ENCODE results near the gene KIAA0232.
A peak's percentile ranks its signal among the peaks of the same experiment; 100 is the strongest.
"Not testable (repeated sequence)": the region's sequence is repeated elsewhere in the genome, so short reads cannot be mapped to it uniquely, and the experiment has no call there.

Gene KIAA0232

DNA sequence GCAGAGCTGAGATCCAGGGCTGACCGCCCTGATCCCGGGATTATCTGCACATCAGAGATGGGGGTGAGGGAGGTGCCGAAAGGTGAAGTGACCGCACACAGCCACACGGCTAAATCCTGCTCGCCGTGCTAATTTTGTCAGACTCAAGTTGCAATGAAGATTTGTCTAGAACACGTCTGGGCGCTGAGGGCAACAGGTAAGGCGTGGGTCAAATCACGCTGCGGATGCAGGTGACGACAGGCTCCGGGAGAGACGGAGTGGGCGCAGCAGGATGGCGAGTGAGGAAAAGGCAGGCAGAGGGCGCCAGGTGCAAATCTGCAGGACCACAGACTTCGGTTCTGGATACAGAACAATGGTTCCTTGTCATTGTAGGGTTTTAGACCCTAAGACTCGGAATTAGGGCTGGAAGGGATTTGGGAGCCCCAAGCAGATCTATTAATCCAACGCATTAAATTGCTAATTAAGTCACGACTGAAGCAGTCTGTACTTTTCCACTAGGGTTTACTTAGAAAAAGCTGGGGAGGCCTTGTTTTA, 125.2 kb downstream of the KIAA0232 start:
- no peak for DNase-seq

DNA sequence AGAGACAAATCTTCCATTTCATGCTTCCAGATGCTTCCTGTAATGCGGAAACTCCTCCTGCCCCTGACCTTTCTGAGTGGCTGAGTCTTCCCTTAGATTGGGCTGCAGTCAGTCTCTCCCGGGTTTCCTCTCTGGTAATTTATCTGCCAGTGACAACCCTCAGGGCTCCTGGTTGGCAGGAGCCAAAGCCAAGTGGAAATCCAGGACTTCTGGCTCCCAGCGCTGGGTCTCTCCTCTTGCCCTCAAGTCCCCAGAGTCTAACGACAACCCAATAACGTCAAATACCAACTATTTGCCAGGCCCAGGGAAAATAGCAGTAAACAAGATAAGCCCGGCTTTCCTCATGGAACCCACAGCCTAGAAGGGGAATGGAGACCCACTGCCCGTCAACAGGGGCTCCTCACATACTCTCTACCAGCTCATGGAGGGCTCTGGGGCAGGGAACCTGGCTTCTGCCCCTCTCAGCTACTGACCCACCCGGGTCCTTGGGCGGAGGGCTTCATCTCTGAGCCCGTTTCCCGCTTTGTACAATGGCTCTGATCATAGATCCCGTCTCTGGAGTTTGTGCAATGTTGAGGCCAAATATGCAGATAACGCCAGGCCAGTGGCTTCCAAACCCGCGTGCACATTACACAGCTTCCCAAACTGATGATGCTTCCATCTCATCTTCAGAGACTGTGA, 126.0 kb downstream of the KIAA0232 start:
- DNase-seq: no peak

DNA sequence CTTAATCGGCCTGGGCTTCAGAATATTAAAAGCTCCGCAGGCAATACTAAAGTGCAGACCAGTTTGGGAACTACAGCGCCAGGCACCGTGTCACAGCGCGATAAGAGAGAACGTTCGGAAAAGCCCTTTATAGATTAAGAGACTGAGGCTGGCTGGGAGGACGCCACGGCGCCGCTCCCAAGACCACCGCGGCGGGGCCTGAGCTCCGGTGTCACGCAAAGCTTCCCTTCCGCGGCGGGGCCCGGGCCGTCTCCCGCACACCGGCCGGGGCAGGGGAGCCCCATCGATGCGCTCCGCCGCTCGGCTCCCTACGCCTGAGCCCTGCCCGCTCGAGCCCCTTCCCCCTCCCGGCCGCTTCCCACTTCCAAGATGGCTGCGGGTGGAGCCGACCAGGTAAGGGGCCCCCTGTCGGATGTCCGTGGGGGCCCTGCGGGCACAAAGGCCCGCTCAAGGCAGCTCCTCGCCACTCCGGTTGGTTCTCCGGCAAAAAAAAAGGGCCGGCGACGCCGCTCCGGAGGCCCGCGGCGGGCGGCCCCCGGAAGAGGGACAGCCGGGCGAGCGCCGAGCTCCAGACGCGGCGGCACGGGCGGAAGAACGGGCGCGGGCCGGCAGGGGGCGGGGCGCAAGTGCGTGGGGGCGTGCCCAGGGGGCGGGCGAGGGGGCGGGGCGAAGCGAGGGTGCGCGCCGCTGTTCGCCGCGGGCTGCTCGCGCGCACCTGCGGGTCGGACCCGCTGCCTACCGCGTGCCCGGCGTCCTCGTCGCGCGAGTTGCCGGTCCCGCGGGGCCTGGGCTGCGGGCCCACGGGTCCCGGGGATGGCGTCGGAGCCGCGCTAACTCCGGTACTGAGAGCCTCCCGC, 126.8 kb downstream of the KIAA0232 start, which contains the start of gene TBC1D14:
TBC1D14 (plus strand) TSS at position 714 of the 857 bp plus-strand sequence. CDS start 13,564 bp downstream, outside the sequence.
- peak; percentile 60 for DNase-seq

DNA sequence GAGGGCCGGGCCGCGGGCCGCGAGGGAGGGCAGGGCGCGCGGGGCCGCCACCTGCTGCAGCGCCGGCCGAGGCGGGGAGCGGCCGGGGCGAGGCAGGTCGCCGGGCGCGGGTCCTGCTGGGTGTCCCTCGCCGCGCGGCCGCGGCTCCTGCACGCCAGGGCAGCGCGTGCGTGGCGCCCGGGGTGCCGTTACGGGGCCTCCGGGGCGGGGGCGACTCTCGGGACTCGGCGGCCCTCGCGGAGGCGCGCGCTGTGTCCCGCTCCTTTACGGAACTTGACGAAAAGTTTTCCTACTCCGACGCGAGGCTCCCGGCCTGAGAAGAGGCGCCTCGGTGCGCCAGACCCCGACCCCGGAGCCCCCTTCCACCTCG, 127.4 kb downstream of the KIAA0232 start:
- DNase-seq: no peak

DNA sequence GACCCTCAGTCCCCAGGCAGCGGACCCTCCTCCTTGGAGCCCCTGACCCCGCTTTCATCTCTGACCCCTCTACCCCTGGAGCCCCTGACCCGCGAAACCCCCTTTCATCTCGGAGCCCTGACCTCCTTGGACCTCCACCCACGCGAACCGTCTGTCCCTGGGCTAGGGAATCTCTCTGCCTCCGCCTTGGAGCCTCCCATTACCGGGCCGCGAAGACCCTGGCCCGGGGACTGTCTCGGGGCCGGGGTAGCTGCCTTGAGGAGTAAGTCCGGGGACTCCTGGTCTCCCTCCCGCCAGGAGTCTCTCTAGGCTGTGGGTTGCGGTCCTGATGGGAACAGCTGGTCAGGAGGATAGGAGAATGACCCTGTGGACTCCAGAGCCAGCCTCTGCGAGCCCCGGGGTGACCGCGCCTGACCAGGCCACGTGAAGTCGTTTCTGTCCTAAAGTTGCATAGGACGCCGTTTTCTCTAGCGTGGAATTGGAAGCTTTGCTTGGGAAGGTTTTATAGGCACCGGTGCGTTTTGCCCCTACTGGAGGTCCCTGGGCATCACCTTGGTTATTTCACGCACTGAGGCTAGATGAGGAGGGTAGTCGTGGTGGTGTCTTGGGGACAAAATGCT, 127.9 kb downstream of the KIAA0232 start:
- no peak for DNase-seq

DNA sequence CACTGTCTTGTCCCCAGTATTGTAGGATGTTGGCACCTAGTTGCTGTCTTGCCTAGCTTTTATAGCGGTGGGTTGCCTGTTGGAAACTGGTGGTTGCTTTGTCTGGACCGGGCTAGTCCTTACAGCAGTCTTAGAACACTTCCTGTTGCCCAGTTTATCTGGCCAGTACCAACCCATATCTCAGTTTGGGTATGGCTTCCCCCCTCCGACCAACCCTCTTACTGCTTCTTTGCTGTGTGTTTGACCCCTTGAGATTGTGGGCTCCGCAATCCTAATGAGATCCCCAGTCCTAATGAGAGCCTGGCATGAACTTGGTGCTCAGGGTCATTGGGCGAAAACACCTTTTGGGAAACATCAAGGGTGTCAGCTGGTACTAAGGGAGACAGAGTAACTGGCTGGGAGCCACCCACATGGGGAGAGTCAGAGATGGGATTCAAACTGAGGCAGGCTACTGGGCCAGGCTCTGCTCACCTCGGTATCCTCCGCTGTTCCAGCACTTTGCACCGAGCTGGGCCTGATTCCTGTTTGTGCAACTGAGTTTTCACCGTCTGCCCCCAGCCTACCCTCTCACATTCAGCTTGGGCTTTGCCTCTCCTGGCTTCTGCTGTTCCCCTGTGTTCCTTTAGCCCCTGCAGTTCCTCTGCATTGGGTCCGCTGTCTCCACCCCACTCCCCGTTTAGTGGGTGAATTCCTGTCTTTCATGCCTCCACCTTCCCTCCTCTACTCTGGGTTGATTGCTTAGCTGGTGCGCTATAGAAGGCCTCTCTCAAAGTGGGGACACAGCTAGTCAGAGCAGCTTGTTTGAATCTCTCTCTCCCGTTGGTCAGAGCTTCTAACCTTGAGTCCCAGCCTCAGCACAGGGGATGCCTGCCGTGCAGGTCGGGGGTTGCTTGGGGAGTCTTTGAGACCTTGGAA, 128.7 kb downstream of the KIAA0232 start:
- DNase-seq: no peak

DNA sequence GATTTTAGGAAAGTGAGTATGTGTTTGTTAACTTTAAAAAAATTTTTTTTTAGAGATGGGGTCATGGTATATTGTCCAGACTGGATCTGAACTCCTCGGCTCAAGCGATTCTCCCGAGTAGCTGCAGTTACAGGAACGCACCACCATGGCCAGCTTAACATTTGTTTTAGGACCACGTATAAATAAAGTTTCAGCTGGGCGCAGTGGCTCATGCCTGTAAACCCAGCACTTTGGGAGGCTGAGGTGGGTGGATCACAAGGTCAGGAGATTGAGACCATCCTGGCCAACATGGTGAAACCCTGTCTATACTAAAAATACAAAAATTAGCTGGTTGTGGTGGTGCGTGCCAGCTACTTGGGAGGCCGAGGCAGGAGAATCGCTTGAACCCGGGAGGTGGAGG, 129.4 kb downstream of the KIAA0232 start:
- not testable (repeated sequence) for DNase-seq

DNA sequence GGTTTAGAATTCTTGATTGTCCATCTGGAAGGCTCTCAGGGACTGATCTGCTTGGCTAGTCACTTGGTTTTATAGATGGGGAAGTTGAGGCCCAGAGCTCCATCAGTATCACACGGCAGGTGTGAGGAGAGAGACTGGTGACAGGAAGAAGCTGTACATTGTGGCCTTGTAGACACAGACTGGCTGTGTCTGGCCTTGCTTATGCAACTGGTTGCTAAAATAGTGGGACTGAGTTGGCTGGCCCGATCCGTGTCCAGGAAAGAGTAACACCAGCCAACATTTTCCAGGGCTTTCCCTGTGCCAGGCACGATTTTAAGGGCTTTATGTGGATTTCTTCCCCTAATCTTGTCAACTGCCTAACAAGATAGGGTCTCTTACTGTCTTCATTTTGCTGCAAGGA, 129.9 kb downstream of the KIAA0232 start:
- no peak for DNase-seq

DNA sequence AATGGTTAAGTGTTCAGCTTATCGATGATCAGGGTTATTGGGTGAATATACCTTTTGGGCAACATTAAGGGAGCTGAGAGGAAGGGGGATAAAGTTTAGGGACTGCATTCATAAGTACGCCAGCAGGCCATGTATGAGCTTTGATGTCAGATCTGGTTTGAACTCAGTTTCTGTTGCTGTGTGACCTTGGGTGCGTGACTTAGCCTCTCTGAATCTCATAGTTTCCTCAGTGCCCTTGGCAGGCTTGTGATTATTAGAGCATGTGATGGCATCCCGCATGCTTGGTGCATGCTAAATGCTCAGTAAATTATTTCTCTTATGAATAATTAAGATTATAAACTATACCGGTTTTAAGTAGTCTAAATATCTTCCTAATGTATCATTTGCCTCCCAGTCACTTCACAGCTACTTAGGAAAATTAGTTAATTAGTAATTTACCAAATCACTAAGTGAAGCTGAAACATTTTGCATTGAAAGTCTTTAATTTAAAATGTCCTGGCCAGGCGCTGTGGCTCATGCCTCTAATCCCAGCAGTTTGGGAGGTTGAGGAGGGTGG, 130.9 kb downstream of the KIAA0232 start:
- DNase-seq: no peak

DNA sequence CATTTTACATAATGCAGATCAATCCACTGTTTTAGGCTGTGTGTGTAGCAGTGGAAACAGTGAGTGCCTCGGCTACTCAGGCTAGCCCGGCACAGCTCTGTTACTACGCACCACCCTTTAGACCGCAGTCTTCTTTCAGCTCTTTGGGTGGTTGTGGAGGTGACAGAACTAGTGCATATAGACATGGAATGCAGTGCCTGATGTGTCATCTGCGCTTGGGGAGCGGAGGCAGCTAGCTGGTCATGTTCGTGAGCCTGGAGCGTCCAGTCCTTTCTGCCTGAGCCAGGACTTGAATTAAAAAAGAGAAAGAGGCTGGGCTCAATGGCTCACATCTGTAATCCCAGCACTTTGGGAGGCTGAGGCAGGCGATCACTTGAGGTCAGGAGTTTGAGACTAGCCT, 131.9 kb downstream of the KIAA0232 start:
- DNase-seq: no peak

DNA sequence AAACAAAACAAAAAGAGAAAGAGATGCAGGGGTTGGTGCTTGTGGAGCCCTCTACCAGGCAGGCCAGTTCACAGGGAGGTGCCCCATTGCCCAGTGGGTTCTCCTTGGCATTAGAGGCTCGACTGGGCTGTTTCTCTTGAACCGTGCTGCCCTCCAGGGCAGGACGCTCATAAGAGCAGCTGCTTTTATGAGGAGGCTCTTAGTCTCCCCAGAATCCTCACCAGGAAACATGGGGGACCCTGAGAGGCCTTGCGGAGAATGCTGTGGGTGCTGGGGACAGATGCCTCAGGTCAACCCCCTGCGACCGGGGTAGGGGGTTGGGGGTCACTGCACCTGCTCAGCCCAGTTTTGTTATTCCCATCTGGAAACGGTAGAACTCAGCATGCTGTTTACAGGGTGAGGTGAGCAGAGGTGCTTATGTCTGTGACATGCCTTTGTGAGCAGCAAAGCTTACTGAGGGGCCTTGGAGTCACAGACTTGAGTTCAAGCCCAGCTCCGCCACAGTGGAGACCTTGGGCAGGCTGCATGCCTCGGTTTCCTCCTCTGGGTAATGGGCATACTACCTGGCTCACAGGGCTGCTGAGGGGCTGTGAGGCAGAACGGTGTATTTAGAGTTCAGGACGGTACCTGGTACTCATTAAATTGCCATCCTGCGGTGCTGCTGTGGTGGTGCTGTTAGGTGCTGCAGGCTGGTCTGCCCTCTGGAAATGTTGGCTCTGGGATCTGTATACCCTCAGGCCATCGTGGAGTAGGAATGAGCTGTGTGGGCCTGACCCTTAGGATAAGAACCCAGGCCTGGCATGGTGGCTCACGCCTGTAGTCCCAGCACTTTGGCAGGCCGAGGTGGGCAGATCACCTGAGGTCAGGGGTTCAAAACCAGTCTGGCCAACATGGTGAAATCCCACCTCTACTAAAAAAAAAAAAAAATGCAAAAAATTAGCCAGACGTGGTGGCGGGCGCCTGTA, 132.8 kb downstream of the KIAA0232 start:
- no peak for DNase-seq

DNA sequence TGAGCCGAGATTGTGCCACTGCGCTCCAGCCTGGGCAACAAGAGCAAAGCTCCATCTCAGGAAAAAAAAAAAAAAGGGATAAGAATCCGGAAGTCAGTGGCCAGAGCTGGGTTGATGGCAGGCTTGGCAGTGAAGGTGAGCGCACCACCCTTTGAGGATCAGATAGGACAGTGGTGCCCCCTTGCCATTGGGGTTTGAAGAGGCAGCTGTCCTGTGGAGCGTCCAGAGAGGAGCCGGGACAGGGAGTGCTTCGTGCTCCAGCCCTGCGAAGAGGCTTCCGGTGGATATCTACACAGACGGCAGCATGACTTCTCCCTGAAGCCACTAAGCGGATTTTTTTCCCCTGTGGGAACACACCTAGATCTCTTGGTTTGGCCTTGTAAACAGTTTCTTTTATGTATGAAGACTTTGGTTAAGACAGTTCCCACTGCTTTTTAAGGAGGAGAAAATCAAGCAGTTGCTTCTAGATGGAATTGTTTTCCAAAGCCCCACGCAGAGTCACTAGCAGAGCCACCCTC, 133.6 kb downstream of the KIAA0232 start:
- DNase-seq: no peak

DNA sequence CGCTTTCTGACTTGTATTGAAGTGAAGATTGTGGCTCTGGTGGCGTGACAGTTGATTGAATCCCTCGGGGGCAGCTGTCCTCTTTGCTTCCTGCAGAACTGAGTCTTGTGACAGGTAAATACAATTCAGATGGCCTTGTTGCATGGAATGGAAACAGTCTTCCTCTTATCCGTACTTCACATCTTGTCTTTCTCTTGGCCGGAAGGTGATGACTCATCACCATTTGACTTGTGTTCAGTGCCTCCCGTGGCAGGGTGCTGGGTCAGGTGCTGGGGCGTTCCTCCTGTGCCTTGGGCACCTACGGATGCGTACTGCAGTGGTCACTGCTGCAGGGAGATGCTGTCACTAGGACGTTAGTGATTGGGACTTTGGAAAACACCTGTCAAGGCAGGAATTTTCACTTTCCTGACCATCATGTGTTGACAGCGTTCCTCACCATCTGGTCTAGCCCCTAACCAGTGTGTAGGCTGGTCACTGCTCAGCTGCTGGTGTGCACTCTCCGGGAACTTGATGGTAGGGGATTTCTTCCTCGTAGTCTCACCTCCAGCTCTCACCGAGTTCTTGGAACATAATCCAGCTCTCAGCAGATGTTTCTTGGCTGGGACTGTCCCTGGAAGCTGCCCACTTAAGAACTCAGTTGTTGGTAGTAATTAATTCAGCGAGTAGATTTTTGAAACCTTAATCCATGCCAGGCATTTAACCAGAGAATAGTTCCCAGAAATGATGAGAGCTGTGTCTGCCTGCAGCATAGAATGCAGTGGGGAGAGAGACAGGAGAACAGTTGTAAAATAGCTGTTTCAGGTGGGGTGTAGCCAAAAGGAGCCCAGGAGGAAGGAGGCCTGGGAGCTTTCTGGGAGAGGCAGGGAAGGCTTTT, 134.3 kb downstream of the KIAA0232 start:
- DNase-seq: no peak

DNA sequence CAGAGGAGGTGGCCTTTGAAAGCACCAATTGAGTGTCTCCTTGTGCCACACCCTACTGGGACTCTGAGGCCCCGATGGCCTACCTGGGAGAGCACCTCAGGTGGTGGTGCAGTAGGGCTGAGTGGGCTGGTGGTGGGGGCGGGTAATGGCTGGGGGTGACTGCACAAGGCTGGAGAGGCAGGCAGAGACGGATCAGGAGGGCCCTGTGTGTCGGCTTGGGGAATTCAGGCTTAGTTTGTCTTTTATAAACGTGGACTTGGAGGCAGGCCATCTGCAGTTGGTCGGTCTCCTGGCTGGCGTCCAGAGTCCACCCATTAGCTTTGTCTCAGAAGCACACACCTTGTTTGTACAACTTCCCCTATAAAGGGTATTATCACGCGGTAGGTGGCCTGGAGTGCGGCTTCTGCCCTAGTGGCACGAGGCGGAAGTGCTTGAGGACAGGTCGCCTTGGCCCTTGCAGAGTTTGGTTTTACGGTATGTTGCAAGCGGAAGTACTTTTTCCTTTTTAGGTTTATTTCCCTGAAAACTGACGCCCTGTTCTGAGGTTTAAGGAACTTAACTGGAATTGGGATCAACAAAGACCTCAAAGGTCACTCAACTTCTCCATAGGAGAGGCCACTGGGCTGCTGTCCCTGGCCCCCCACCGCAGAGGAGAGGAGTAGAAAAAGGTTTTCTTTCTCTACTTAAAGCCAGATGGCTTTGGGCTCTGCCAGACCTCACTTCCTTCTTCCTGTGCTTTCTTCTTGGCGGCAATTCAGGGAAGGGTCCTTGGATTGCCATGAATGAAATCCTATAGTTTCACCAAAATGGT, 135.1 kb downstream of the KIAA0232 start:
- DNase-seq: no peak

DNA sequence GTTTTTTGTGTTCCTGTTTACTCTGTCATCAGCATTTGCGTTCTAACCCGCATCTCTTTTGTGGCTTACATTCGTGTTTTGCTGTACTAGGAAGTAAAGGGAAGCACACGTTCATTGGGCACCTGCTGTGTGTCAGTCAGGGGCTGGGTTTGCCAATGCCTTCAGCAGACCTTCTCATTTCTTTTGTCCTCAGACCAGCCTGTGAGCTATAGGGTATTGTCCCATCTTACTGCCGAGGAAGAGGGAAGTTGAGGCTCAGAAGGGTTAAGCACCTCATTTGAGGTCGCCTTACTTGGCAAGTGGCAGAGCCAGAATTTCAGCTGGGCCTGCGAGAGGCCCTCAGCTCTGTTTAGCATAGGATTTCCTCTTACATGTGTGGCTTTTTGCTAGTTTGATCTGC, 135.8 kb downstream of the KIAA0232 start:
- DNase-seq: no peak

DNA sequence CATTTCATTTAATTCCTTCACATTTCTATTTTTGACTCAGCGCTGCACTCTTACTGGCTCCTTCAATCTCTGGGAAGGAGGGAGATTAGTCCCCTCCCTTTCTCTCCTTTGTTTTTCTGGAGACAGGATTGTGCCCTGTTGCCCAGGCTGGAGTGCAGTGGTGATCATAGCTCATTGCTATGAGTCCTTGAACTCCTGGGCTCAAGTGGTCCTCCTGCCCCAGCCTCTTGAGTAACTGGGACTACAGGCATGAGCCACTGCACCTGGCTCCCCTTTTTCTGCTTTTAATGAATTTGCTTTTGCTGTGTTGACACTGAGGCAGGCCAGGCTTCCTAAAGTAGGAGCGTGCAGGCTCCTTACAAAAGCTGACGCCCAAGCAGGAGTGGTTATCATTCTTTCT, 137.6 kb downstream of the KIAA0232 start:
- DNase-seq: no peak

DNA sequence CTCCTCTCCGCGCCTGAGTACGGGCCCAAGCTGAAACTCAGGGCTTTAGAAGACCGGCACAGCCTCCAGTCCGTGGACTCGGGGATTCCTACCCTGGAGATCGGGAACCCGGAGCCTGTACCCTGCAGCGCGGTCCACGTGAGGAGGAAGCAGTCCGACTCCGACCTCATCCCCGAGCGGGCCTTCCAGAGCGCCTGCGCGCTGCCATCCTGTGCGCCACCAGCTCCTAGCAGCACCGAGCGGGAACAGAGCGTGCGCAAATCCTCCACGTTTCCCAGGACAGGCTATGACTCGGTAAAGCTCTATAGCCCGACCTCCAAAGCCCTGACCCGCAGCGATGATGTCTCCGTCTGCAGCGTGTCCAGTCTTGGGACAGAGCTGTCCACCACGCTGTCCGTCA, 141.0 kb downstream of the KIAA0232 start:
- no peak for DNase-seq

DNA sequence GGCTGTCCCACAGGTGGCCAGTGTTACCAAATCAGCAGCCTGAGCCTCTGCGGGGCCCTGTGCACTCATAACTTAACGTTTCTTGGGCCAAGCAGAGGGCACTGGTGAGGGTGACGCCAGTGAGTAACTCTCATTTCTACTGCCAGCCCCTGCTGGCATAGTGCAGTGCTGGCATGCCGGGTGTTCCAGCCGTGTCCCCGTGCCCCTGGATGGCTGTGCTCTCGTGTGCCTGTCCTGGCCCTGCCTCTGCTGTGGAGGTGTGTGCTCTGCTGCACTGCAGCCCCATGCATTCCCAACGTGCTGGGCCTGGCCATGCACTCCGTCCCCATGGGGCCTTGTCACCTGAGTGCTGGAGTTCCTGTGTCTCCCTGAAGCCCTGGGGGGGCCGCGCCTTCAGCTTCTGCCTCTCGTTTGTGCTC, 141.8 kb downstream of the KIAA0232 start:
- DNase-seq: no peak

DNA sequence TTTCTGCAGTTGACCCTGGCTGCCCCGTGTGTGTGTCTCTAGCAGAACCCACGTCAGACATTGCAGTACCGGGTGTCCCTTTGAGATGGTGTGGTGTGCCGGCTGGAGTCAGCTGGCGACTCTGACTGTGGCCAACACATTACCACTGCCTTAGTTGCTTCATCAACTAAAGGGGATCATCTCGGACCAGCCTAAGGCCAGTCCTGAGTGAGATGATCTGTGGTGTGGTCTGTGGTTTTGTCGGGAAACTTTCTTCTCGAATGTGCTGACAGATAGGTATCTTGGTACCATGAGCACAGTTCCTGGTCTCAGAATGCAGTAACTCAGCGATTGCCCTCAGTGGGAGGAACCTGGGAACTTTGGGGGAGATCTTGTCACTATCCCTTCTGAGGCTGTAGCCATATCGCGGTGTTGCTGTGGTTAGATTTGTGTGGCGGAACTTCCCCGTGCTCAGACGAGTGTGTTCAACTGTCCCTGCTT, 142.9 kb downstream of the KIAA0232 start:
- no peak for DNase-seq

Data from NCI-H1048 (cell line).